NCI-H526 (cell line): Measurements from ENCODE around the gene RSPH1.

ENCODE experiments used
- DNase-seq, 2 experiments: peaks; one replicate each; lab custom pipeline; 2025; lab: John Stamatoyannopoulos, UW

The RSPH1 gene

DNA sequence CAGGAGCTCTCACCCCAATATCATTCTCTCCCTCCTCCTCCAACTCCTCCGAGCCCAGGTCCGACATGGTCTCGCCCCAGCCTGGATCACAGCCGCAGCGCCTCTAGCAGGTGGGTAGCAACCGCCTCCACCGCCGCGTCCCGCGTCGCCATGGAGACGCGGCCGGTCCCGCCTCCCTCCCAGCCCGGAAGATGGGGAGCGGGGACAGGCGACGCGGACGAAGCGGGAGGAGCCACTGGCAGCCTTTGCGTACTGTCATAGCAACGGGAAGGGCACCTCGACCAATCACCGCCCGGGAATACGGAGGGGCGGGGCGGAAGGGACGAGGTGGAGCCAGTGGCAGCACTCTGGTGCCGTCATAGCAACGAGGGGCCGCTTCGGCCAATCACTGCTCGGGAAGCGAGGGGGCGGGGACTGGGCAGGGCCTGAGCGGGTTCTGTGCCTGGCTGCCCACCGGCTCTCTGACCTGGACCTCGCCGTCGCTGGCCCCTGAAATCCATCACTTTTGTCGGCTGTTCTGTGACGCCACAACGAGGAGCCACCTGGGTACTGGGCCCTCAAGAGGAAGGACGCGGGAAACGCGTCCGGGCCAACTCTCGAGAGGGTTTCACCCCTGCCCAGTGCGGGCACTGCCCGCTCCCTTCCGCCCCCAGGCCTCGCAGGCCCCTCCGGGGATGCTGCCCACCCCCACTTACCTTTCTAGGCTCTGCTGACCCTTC is at the start of gene RSPH1:
TSS of gene RSPH1 (minus strand) at position 105 of the 719 bp plus-strand sequence. CDS start at position 67, 38 bp downstream.
- peak; percentile 97 to 99 for DNase-seq

DNA sequence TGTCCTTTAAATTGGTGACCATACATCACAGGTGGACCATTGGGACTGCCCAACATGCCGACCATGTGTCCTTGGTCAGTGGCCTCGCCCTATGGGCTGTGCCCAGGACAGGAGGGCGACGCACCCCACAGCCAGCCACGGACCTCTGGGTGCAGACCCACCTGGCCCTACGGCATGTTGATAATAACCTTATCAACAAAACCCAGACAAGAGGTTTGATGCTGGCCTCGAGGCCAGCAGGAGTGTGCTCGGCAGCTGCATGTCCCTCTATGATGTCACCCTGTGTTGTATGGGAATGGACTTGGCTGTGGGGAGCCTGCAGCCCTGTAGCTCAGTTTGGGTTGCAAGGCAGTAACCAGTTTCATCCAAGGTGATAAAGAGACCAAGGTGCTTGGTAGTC is 49.7 kb upstream of the RSPH1 start:
- DNase-seq, result no peak

DNA sequence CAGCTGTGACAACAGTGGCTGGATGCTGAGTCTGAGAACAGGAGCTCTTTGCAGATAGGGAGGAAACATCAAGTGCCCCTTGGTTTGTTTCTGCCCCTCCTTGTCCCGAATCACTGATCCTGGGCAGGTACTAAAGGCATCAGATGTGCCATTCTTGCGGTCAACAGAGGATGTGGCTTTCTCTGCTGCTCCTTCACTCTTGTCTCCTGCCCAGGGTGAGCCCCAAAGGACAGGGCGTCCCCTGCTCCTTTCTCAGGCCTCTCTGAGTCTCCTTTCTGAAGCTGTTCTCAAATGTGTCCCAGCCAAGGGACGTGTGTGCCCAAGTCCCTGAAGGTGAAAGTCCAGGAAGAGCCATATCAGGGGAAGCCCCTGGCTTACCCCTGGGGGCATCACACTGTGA is 49.3 kb upstream of the RSPH1 start:
- DNase-seq, result no peak

DNA sequence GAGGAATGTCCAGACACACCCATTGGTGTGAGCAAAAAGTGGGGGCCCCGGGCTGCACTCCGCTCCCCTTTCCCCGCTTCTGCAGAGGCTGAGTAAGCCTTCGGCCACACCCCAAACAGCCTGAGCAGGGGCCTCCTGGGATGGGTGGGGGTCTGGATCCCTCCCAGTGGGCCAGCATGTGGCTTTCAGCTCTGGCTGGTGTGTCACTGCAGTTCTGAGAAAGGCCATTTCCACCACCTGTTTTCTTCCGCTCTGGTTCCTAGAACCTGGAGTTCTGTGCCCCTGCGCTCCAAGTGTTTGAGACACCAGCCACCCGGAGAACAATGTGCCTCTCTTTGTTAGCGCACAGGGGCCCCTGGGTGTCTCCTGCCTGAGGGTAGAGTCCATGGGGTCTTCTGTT is 48.5 kb upstream of the RSPH1 start:
- no peak for DNase-seq

DNA sequence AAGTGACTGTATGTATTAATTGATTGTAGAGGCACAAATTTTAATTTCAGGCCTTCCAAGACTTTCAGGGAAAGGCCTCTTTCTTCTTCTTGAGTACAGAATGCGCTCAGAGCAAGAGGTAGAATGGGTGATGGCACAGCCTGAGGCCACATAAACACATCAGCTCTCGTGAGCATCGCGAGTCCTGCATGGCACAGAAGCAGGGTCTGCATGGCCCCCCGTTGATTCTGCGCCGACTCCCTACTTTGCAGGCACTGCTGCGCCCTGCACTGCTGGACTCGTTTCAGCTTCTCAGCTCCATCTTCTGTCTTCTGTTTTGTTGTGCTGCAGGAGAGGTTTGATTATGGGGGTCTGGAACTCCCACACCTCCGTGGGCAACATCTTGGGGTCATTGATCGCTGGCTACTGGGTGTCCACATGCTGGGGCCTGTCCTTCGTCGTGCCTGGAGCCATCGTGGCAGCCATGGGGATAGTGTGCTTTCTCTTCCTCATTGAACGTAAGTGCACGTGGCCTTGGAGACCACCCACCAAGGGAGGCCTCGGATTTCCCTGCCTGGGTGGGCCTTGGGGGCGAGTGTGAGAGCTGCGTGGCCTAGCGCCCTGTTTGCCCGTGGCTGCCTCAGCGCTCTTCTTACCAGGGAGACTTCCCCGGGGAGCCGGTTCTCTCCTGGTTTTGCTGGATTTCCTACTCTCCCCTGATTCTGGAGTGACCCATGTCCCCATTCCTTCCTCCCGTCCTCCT is 47.3 kb upstream of the RSPH1 start:
- DNase-seq, result no peak

DNA sequence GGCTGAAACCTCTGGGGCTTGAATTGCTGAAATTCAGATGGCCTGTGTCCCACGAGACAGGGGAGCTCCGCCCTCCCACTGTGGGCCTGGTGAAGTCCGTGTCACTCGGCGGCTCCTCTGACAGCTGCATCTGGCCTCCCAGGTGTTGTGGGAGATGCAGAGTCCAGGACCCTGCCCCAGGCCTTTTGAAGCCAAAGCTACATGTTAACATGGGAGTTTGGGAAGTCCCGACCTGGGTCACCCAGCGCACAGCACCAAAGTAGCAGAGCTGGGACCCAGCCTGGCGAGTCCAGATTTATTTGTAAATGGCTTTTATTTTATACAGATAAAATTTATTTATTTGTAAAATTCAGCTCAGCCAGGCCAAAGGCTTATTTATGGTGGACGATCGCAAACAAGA is 46.6 kb upstream of the RSPH1 start:
- no peak for DNase-seq

DNA sequence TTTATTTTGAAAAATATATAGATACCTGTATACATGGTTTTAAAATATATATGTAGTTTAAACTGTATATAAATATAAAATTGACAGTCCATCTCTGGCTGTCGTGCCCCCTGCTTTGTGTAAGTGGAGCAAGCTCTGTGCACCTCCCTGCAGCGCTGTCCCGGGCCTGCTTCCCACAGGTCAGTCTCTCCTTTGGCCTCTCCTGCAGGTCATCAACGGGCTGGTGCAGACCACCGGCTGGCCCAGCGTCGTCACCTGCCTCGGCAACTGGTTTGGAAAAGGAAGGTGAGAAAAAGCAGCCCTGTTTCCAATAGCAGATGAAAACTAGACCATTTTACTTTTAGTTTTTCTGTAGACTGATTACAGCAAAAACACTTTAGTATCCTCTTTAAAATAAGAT is 46.2 kb upstream of the RSPH1 start:
- DNase-seq, result no peak

DNA sequence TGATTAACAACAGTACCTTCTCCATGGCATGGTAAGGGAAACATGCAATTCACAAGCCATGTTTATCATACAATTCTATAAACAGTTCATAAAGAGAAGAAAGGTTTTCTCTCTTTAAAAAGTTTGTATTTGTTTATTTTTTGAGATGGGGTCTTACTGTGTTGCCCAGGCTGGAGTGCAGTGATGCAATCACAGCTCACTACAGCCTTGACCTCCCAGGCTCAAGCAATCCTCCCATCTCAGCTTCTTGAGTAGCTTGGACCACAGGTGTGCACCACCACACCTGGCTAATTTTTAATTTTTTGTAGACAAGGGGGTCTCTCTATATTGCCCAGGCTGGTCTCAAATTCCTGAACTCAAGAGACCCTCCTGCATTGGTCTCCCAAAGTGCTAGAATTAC is 45.6 kb upstream of the RSPH1 start:
- DNase-seq, result no peak

DNA sequence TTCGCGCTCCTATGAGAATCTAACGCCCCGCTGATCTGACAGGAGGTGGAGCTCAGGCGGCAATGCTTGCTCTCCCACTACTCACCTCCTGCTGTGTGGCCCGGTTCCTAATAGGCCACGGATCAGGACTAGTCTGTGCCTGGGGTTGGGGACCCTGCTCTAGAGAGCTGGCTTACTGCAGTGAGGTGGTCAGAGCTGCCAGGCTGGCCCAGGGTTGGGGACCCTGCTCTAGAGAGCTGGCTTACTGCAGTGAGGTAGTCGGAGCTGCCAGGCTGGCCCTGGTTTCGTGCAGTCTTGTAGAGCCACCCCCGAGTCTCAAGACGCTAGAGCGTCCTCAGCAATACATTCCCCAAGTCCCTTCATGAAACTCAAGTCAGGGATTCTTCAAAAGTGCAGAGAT is 45.1 kb upstream of the RSPH1 start:
- no peak for DNase-seq

DNA sequence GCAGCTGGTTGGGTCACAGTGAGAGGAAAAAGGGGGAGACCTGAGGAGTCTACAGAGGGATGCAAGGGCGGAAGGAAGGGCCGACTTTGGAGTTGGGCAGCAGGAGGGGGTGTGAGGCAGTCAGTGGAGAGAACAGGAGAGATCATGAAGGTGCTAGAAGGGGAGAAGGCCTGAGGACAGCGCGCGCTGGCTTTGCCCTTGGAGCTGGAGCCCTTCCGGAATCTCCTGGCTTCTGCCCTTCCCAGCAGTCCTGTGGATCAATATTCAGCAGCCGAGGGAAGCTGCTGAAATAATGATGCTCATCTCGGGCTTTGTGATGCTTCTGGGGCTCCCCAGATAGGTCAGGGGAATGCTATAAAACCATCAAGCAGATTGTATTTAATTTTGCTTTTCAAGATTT is 44.4 kb upstream of the RSPH1 start:
- DNase-seq, result no peak

DNA sequence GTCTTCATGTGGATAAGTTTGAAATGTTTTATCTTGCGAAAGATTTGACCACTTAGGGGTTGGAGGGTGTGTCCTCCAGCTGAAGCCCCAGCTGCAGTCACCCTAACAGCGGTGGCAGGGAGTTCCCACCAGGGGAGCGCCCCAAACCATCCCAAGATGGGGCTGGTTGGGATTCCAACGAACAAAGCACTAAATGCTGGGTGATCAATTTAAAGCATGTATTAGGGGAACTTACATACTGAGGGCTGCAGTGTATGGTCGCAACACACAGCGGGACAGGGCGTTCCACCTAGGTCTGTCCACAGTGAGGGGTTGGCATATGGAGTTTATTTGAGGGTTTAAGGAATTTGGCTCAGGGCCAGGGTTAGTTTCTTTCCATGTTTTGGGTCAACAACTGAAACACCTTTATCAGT is 43.9 kb upstream of the RSPH1 start:
- no peak for DNase-seq

DNA sequence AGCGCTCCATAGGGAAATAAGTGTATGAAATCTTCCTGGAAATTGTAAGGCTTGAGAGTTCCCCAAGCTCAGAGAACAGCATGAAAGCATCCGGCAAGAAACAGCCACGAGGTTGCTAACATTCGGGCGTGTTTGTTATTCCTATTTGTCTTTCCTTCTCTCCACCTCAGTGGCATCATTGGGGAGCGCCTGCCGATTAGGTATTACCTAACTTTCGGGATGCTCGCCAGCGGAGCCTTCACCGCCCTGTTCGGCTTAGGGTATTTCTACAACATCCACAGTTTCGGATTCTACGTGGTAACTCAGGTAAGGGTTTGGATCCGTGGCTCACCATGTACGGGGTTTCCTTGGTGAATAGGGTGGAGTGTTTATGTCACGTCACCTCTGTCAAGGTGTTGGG is 43.3 kb upstream of the RSPH1 start:
- no peak for DNase-seq

DNA sequence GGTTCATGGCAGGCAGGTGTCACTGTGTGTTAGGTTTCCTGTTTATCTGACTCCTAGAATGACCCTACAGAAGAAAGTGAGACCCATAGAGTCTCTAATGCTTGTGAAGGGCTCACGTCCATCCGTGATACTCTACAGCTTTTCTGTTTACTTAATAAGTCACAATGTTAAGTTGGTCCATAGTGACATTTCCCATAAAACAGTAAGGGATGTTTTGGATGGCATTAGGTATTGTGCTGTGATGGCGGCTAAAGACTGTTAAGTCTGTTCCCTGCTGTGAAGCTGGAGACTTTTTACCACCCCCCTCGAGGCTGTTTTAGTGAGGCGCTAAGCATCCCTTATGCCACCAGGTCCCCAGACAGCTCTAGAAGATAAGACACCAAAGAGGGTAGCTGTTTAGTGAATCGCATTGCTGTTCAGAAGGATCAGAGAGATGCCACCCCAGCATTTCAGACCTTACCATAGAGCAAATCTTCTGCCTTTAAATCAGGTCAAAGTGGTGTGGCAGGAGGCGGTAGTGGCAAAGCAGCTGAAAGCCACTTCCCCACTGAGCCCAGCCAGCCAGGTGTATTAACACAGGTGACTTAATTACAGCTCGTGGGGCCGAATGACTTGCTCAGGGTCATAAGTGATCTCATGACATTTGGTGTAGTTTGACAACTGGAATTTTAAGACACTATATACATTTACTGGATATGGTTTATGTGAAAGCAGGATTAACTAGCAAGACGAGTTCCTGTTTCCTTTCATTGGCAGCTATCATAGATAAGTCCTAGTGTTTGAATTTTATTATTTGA is 42.7 kb upstream of the RSPH1 start:
- DNase-seq, result no peak

DNA sequence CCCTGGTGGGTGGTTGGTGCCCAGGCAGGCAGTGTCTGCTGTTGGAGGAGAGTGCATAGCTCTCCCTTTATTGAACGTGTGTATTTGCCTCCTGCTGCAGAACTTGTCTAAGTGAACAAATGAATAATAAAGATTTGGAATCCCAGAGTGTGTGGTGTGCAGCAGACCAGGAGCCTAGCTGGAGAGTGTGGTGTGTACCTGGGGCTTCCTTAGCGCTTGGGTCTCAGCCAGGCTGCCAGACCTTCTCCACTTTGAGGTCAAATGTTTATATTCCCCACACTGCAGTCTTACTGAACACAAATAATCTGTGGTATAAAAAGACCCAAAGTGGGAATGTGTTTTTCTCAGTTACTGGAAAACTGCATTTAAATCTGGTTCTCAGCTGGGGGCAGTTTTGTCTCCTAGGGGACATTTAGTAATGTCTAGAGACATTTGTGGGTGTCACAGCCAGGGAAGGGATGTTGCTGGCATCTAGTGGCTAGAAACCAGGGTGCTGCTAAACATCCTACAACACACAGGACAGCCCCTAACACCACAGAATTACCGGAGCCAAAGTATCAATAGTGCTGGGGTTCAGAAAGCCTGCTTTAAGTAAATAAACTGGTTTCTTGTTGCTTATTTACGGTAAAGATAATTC is 41.2 kb upstream of the RSPH1 start:
- peak in 1 of 2 experiments; percentile 32 for DNase-seq

DNA sequence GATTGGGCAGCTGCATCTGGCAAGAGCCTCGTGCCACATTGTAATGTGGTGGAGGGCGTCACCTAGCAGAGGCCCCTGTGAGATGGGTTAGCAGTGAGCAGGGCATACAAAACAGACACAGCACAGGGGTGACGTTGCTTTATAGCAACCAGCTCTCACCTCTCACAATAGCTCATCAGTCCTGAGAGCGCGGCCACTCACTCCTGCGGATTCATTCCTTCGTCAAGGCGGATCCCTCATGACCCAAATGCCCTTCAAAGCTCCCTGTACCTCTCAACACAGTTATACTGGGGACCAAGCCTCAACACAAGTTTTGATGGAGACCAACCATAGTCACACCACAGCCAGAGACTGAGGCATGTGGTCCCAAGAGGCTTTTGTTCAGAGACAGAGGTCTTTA is 40.6 kb upstream of the RSPH1 start:
- DNase-seq, result no peak

DNA sequence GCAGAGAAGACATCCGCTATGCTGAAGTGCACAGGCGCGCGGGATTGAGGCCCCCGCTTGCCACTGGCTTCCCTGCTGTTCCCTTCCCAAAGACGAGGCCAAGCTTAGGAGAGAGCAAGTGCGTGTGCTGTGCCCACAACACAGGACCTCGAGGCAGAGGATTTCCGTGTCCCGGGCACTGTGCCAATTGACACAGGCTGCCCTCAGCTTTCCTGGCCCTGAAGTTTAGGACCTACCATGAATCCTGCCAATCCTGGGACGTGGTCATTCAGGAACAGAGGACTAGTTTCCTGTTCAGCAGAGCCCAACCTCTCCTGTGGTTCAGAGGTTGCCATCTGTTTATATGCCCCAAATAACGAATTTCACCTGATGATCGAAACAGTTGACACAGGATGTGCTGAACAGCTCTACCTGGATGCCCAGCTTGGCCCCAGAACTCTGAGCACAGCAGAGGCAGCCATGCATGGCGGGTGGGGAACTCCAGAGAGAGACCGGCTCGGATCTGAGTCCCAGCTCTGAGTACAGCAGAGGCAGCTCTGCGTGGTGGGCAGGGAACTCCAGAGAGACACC is 39.7 kb upstream of the RSPH1 start:
- DNase-seq, result peak in 1 of 2 experiments; percentile 58

DNA sequence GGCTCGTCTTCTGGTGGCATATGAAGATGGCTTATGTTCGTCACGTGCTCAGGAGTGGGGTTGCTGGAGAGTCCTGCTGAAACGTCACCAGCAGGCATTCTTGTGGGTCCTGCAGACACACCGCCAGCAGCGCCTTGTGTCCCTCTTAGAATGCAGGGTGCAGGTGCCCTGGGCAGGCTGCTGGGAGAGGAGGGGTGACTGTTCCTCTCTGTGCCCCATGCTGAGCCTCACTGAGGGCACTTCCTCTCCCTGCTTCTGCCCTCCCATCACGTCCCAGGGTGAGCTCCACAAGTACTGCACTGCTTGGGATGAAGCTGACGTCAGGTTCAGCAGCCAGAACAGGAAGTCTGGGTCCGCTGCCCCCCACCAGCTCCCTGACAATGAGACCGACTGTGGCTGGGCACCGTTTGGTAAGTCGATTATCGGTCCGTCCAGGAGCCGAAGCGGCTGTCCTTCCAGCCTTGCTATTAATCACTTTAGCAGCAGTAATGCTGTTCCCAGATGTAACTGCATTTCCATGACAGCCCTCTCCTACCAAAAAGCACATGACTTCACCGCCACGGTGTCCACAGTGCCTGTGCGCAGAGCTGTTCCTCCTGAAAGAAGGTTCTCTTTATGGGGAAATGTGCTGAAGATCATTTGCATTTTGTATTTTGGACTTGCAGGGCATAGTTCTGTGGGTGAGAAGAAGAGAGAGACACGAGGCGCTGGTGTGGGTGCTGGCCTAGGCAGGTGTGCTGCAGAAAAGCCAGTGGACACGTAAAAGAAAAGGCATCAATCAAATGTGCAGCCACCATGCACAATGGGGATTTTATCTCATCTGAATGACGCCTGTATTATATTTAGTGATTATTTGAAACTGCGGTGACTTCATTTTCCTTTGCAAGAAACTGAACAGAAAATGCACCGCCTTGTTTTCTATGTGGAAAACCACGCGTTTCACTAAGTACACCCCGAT is 38.7 kb upstream of the RSPH1 start:
- DNase-seq, result peak; percentile 90

DNA sequence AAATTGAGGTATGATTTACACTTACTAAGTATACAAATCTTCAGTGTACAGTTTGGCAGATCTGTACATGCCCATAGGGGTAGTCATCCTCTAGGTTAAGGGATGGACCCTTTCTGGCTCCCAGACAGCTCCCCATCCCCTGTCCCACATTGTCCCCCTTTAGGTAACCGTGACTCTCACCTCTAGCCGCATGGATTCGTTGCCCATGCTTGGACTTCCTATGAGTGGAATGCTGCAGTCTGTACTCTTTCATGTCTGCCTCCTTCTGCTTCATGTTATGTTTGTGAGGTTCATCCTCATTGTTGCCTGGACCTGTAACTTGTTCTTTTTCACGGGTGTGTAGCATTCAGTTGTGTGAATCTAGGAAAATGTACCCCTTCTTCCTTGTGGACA is 37.9 kb upstream of the RSPH1 start:
- no peak for DNase-seq

DNA sequence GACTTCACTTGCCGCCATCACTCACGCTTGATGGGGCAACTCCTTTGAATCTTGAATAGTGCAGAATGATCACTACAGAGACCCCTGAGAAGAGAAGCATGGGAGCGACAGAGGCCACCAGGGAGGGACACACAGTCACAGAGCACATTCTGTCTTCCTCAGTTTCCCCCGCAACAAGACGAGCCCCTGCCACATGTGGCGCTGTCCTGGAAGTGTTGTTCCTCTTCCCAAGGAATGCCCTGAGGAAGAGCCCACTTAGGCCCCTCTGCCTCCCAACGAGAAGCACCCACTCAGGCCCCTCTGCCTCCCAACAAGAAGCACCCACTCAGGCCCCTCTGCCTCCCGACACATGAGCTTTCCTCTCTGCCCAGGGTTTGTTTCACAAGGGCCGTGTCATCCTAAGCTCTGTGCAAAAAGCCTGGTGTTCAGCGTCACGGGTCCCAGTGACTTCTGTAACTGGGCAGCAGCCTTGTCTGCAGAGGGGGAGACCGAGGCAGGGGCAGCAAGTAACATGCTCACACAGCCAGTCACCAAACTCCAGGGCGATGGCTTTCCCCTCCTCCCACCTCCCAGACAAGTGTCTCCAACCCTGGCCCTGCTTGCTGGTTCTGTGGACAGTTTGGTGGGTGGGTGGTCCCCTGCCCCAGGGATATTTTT is 37.4 kb upstream of the RSPH1 start:
- DNase-seq, result no peak

DNA sequence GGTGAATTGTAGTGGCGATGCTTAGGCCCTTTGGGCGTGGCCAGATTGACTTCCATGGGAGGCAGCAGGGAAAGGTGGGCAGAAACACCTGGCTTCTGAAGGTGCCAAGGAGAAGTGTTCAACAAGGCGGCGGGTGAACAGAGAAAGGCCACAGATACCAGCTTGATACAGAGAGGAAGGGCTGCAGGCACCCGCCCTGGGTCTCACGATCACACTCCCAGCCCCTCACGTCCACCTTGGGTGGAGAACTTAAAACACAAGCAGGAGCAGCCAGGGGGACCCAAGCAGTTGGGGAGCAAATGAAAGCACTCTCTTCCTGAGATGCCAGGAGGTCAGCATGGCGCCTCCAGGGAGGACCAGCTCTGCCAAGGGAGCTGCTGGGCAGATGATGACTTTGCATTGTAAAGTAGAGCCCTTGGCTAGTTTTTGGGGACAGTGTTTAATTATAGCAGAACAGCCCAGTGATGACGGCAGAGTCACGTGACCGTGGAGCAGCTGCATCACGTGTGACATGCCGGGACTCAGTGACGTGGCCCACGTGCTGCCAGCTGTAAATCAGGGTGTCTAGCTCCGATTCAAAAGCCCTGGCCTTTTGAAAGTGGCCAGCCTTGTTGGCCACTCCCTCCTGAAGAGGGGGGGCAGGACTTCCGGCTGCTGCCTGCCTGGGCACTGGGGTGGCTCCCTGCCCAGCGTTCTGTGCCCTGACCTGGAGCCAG is 36.6 kb upstream of the RSPH1 start:
- DNase-seq, result peak in 1 of 2 experiments; percentile 39
